ENCODE data around the gene ANKRD18B.
"Not testable (repeated sequence)": the region's sequence is repeated elsewhere in the genome, so short reads cannot be mapped to it uniquely, and the experiment has no call there.

Gene ANKRD18B

GRCh38 chr9:33614001-33614687, 90.1 kb downstream of the ANKRD18B start:
- DNase-seq: no peak

- DNase-seq: not testable (repeated sequence)
Measured at GRCh38 chr9:33618370-33618769, 94.3 kb downstream of the ANKRD18B start.

GRCh38 chr9:33619666-33620404, 95.8 kb downstream of the ANKRD18B start:
- no peak for DNase-seq

DNA sequence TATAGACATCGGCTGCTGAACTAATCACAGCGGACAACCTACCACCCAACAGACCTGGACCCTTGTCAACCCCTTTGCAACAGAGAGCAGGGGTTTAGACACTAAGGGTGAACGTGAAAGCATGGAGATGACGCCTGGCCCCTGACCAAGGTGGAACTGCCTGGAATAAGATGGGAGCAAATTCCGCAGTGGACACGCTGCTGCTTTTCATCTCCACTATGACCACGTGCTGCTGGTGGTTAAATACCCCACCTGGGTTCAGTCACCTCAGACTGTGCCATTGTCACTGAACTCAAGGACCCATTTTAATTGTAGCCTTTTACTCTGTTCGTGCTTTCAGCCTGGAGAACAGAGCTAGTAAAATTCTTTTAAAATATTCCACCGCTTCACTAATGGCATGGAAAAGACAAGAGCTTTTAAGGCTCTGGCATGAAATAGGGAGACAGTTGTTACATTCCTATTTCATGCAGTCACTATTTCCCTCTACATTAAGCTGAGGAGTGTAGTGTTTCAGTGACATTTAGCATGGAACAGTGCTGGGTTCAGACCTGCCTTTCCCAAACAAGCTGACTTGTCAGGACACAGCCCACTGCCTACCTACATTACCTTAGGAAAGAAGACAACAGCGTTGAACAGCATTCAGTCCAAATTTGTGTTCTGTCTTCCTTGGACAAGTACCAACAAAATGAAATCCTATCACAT, 96.8 kb downstream of the ANKRD18B start:
- no peak for DNase-seq

Measured in NCI-H2029 (cell line).